HG03342 (cell line): ENCODE data around the gene EFCC1.

ENCODE experiments used
- ATAC-seq: cut with Tn5 transposase; IDR thresholded peaks from one replicate; pipeline ENCODE4 v1.9.1; 2021; ENCODE audit warnings: mild to moderate bottlenecking, moderate library complexity; ENCODE audit not compliant: unreplicated experiment

Gene EFCC1

GRCh38 chr3:129014148-129014547 lies 13.0 kb downstream of the EFCC1 start:
- ATAC-seq, result no peak

- ATAC-seq, result no peak
Observed at GRCh38 chr3:129014793-129015345, 13.8 kb downstream of the EFCC1 start.

- no peak for ATAC-seq
Observed at GRCh38 chr3:129015388-129016105, 14.4 kb downstream of the EFCC1 start.

- no peak for ATAC-seq
Observed at GRCh38 chr3:129016356-129016719, 15.2 kb downstream of the EFCC1 start.

- peak; percentile 76 for ATAC-seq
Observed at GRCh38 chr3:129016720-129017483, 15.8 kb downstream of the EFCC1 start.

- no peak for ATAC-seq
Observed at GRCh38 chr3:129017484-129017899, 16.4 kb downstream of the EFCC1 start.

GRCh38 chr3:129018271-129018670 lies 17.2 kb downstream of the EFCC1 start:
- ATAC-seq, result no peak

GRCh38 chr3:129018751-129019150 lies 17.6 kb downstream of the EFCC1 start:
- no peak for ATAC-seq

- no peak for ATAC-seq
Observed at GRCh38 chr3:129019266-129019665, 18.2 kb downstream of the EFCC1 start.

- ATAC-seq, result no peak
Observed at GRCh38 chr3:129020691-129021090, 19.6 kb downstream of the EFCC1 start.

- no peak for ATAC-seq
Observed at GRCh38 chr3:129021140-129021551, 20.0 kb downstream of the EFCC1 start.

GRCh38 chr3:129022114-129023007 lies 21.3 kb downstream of the EFCC1 start:
- no peak for ATAC-seq

GRCh38 chr3:129023008-129023358 lies 21.9 kb downstream of the EFCC1 start:
- ATAC-seq, result no peak

GRCh38 chr3:129023909-129024308 lies 22.8 kb downstream of the EFCC1 start:
- ATAC-seq, result no peak

- no peak for ATAC-seq
Observed at GRCh38 chr3:129025108-129025507, 24.0 kb downstream of the EFCC1 start.

GRCh38 chr3:129025691-129026435 lies 24.8 kb downstream of the EFCC1 start:
- ATAC-seq, result no peak

- ATAC-seq, result peak; percentile 98
Observed at GRCh38 chr3:129026728-129027543, 25.8 kb downstream of the EFCC1 start.

- no peak for ATAC-seq
Observed at GRCh38 chr3:129027544-129027880, 26.4 kb downstream of the EFCC1 start.

- no peak for ATAC-seq
Observed at GRCh38 chr3:129028866-129029265, 27.8 kb downstream of the EFCC1 start.

GRCh38 chr3:129030611-129031010 lies 29.5 kb downstream of the EFCC1 start:
- ATAC-seq, result no peak
